Panc1 (cell line): ENCODE measurements around the gene CD34. TPM values are rescaled to one million over a fixed set of nuclear protein-coding genes. Genes with fewer than 3 reads are reported as not detected.

Experiments
- ATAC-seq: fragments of 200-7000 bp; cut with Tn5 transposase; 2 replicates; pipeline ENCODE4 v1.9.1; 2020; ENCODE audit warnings: mild to moderate bottlenecking, moderate library complexity
- BruUV-seq: library from RNA; stranded (reverse); fragments of 400-500 nt; replicated peaks from 2 replicates; lab custom pipeline; 2021; lab: Mats Ljungman, UMichigan
- CTCF ChIA-PET: fragments of 300-600 bp; sonication (Branson Sonifier 250); formaldehyde crosslinking; loops from one replicate; lab custom pipeline; 2022; ENCODE audit warnings: antibody characterized with exemption; lab: Charles Lee
- POLR2A ChIA-PET: fragments of 300-600 bp; sonication (Branson Sonifier 250); formaldehyde crosslinking; loops from one replicate; lab custom pipeline; 2022; ENCODE audit warnings: antibody characterized with exemption; lab: Charles Lee
- DNase-seq: peaks from one replicate; pipeline ENCODE4 v3.0.0-alpha.2; 2010; ENCODE audit warnings: low read depth, low spot score
- H3K27ac ChIP-seq: 2 replicates; pipeline ENCODE4 v1.5.1; 2011; ENCODE audit warnings: mild to moderate bottlenecking, low read length, inconsistent platforms
- H3K27me3 ChIP-seq: fragments of 200-500 bp; sonication (Bioruptor generic); 2 replicates; pipeline ENCODE4 v1.6.0; 2014; ENCODE audit warnings: low read length, inconsistent platforms; ENCODE audit not compliant: control insufficient read depth, insufficient read depth
- H3K36me3 ChIP-seq: fragments of 200-500 bp; sonication (Bioruptor generic); 2 replicates; pipeline ENCODE4 v1.5.1; 2014; ENCODE audit warnings: inconsistent platforms, mild to moderate bottlenecking, low read length, moderate library complexity; ENCODE audit not compliant: control insufficient read depth, insufficient read depth
- H3K4me1 ChIP-seq: 2 replicates; pipeline ENCODE4 v1.5.1; 2011; ENCODE audit warnings: inconsistent platforms, mild to moderate bottlenecking, low read length, moderate library complexity; ENCODE audit not compliant: control insufficient read depth, insufficient read depth
- H3K4me3 ChIP-seq, 2 experiments: 2 replicates each; pipeline ENCODE4 v1.5.1; 2011 to 2012; ENCODE audit warnings: low read depth in 2 of 2, low read length in 2 of 2, mild to moderate bottlenecking in 2 of 2, inconsistent platforms in 1 of 2, moderate library complexity in 1 of 2
- H3K9me3 ChIP-seq: fragments of 200-500 bp; sonication (Bioruptor generic); 2 replicates; pipeline ENCODE4 v1.5.1; 2014; ENCODE audit warnings: low read depth, mild to moderate bottlenecking, inconsistent platforms, low read length, moderate library complexity; ENCODE audit not compliant: control insufficient read depth, insufficient read depth
- CTCF ChIP-seq: fragments of 450-650 bp; IDR thresholded peaks from 2 replicates; pipeline ENCODE4 v1.5.1; 2017; ENCODE audit warnings: mild to moderate bottlenecking
- POLR2AphosphoS5 ChIP-seq: IDR thresholded peaks from 2 replicates; pipeline ENCODE4 v1.6.1; 2012; ENCODE audit warnings: mild to moderate bottlenecking, low read depth, low read length, moderate library complexity
- REST ChIP-seq, 2 experiments: IDR thresholded peaks; 2 replicates each; pipeline ENCODE4 v1.6.1; 2011 to 2012; ENCODE audit warnings: low read depth in 2 of 2, control low read depth in 1 of 2, low read length in 1 of 2, mild to moderate bottlenecking in 1 of 2, moderate library complexity in 1 of 2; ENCODE audit not compliant: insufficient read depth in 1 of 2
- SIN3A ChIP-seq: IDR thresholded peaks from 2 replicates; pipeline ENCODE4 v1.6.1; 2012; ENCODE audit warnings: low read depth, mild to moderate bottlenecking, low read length, moderate library complexity, borderline replicate concordance; ENCODE audit not compliant: insufficient read depth
- TCF7L2 ChIP-seq: IDR thresholded peaks from 2 replicates; pipeline ENCODE4 v1.6.1; 2011; ENCODE audit warnings: mild to moderate bottlenecking, low read depth, low read length, inconsistent platforms
- in situ Hi-C: cut with HindIII; loops from 2 replicates; pipeline ENCODE4 v1.10.0; 2016; ENCODE audit warnings: low sequenced_read_pairs, low pct_unique_long_range_greater_than_20kb
- intact Hi-C: fragments of 100-400 bp; cut with micrococcal nuclease; formaldehyde crosslinking; loops from one replicate; pipeline ENCODE4 v1.10.0; 2022; ENCODE audit not compliant: unreplicated experiment
- total RNA-seq: library from RNA; stranded (reverse); gene quantifications from one replicate; pipeline ENCODE4 v1.2.1, GENCODE V29; 2021; ENCODE audit not compliant: unreplicated experiment

Gene CD34
- total RNA-seq, 1 experiment from 2014 or later: 0.15 TPM

- H3K4me1 ChIP-seq: no peaks in the 10 kb centered on the region
- CTCF ChIA-PET: interaction anchor here (1.2 kb wide), 1 partner anchor 22 kb away, joined by 3 read pairs; no protein-coding TSS in a partner anchor
- POLR2A ChIA-PET: no interaction called here
- H3K9me3 ChIP-seq: no peaks in the 10 kb centered on the region
- no TSS peak for BruUV-seq
- no peaks in the 10 kb centered on the region for H3K27me3 ChIP-seq
- TF ChIP-seq SIN3A (no peak), POLR2AphosphoS5 (no peak), TCF7L2 (no peak), REST (IDR thresholded peaks at IDR 0.05; ENCODE audit: insufficient read depth in 1 of 2, low read depth in 2 of 2, low read length in 1 of 2) (no peak), CTCF (no peak)
- DNase-seq: no peak
- intact Hi-C loops: no loop called here
- H3K4me3 ChIP-seq: no peak overlapping the region
- no peak for ATAC-seq
- no peaks in the 10 kb centered on the region for H3K36me3 ChIP-seq
- in situ Hi-C loops: no loop called here
- H3K27ac ChIP-seq: no peak overlapping the region
Measured at GRCh38 chr1:207833956-207834660, 76.8 kb downstream of the CD34 start.

GRCh38 chr1:207833381-207833780 lies 77.5 kb downstream of the CD34 start:
- no peaks in the 10 kb centered on the region for H3K9me3 ChIP-seq
- CTCF ChIA-PET: interaction anchor here (1.2 kb wide), 1 partner anchor 21 kb away, joined by 3 read pairs; no protein-coding TSS in a partner anchor
- POLR2A ChIA-PET: no interaction called here
- intact Hi-C loops (no loop called here), in situ Hi-C loops (no loop called here)
- H3K4me3 ChIP-seq: no peak overlapping the region
- H3K27ac ChIP-seq: no peak overlapping the region
- no TSS peak for BruUV-seq
- no peaks in the 10 kb centered on the region for H3K36me3 ChIP-seq
- ATAC-seq (no peak), DNase-seq (no peak)
- no peaks in the 10 kb centered on the region for H3K4me1 ChIP-seq
- TF ChIP-seq REST (IDR thresholded peaks at IDR 0.05; ENCODE audit: insufficient read depth in 1 of 2, low read depth in 2 of 2, low read length in 1 of 2) (no peak), POLR2AphosphoS5 (no peak), CTCF (no peak), SIN3A (no peak), TCF7L2 (no peak)
- H3K27me3 ChIP-seq: no peaks in the 10 kb centered on the region
